NCI-H2227 treated with DMSO at 0.1 percent for 48 hours (cell line): Measurements from ENCODE around the gene OR6C65.

Experiments used
- DNase-seq: peaks from one replicate; lab custom pipeline; 2025; lab: John Stamatoyannopoulos, UW

The OR6C65 gene

GRCh38 chr12:55446326-55446725 lies 46.0 kb downstream of the OR6C65 start:
- DNase-seq, result no peak

- DNase-seq, result no peak
Measured at GRCh38 chr12:55448825-55449224, 48.5 kb downstream of the OR6C65 start.
